Activated CD4-positive, alpha-beta memory T cell treated with anti-CD3 and anti-CD28 coated beads for 36 hours (primary cell): ENCODE results near the gene POLR1D. TPM values are rescaled to one million over a fixed set of nuclear protein-coding genes. Genes with fewer than 3 reads are reported as not detected.
A peak's percentile ranks its signal among the peaks of the same experiment; 100 is the strongest.

Source experiments
- CTCF ChIA-PET: fragments of 350-600 bp; sonication (Branson Sonifier 250); formaldehyde crosslinking; loops from one replicate; lab custom pipeline; 2021; ENCODE audit warnings: antibody characterized with exemption, inconsistent platforms; lab: Charles Lee
- POLR2A ChIA-PET: fragments of 350-600 bp; sonication (Branson Sonifier 250); formaldehyde crosslinking; loops from one replicate; lab custom pipeline; 2021; ENCODE audit warnings: antibody characterized with exemption; lab: Charles Lee
- DNase-seq: peaks from one replicate; pipeline ENCODE4 v3.0.0-alpha.2; 2020
- H3K27ac Mint-ChIP-seq: one replicate; pipeline ENCODE4 v1.8.0; 2021; ENCODE audit warnings: mixed read lengths
- H3K27me3 Mint-ChIP-seq: one replicate; pipeline ENCODE4 v1.8.0; 2021; ENCODE audit warnings: mixed read lengths
- H3K36me3 Mint-ChIP-seq: one replicate; pipeline ENCODE4 v1.8.0; 2021; ENCODE audit warnings: mixed read lengths
- H3K4me1 Mint-ChIP-seq: one replicate; pipeline ENCODE4 v1.8.0; 2021; ENCODE audit warnings: low read depth, mixed read lengths
- H3K4me3 Mint-ChIP-seq: one replicate; pipeline ENCODE4 v1.8.0; 2021; ENCODE audit warnings: mild to moderate bottlenecking, mixed read lengths
- H3K9me3 Mint-ChIP-seq: one replicate; pipeline ENCODE4 v1.8.0; 2021; ENCODE audit warnings: mixed read lengths
- intact Hi-C: fragments of 100-400 bp; cut with micrococcal nuclease; formaldehyde crosslinking; loops from one replicate; pipeline ENCODE4 v1.15.1; 2023
- total RNA-seq, 2 experiments: library from RNA; stranded (reverse); gene quantifications; one replicate each; pipeline ENCODE4 v1.2.3, GENCODE V29; 2021

Gene POLR1D
- total RNA-seq, 2 experiments from 2014 or later: 114 to 118 TPM

DNA sequence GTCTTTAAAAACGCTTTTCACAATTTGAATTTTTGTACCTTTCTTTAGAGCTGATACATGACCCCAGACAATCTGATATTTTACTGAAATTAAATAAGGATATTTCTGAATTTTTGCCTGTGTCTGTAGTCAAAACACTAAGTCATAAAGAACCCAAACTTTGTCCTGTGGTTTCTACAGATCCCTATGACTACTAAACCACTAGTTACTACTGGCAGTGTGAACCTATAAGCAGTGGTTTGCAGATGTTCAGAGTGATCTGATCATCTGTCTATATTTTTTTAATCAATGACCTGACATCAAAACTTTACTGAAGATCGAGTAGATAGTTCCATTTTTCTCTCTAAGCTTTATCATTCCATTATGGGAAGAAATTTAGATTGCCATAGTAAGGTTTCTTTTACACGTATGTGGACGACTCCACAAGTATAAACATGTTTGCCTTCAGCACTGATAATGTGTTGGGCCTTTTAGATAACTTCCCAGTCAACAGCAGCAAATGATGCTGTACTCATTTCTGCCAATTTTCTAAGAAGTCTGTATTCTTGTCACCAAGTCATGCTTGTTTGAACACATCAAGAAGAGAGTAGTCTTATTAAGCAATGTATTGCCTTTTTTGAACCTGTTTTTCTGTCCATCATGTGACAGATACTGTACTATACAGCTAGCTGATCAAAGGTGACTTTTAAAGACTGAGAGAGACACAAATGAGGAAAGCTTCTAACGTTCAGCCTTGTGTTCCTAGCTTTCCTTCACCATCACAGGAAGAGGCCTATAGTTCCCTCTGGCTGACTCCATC lies 21.8 kb downstream of the POLR1D start:
- no peak for DNase-seq
- ChIA-PET POLR2A (no interaction called here), CTCF (no interaction called here)
- Mint-ChIP-seq H3K9me3 (no peaks in the 10 kb centered on the region), H3K27me3 (no peaks in the 10 kb centered on the region), H3K4me1 (peaks cover 29% of the 10 kb centered on the region), H3K36me3 (peaks cover 21% of the 10 kb centered on the region), H3K4me3 (no peak overlapping the region), H3K27ac (no peak overlapping the region)
- intact Hi-C loops: no loop called here

- ChIA-PET CTCF (no interaction called here), POLR2A (no interaction called here)
- no peaks in the 10 kb centered on the region for H3K27me3 Mint-ChIP-seq
- peaks cover 26% of the 10 kb centered on the region for H3K36me3 Mint-ChIP-seq
- peak overlapping the region; percentile 16 for H3K27ac Mint-ChIP-seq
- no peak overlapping the region for H3K4me3 Mint-ChIP-seq
- peaks cover 27% of the 10 kb centered on the region for H3K4me1 Mint-ChIP-seq
- no peak for DNase-seq
- intact Hi-C loops: no loop called here
- H3K9me3 Mint-ChIP-seq: peaks cover 5% of the 10 kb centered on the region
Measured at GRCh38 chr13:27644302-27644701, 22.6 kb downstream of the POLR1D start.

GRCh38 chr13:27650312-27650711 lies 28.6 kb downstream of the POLR1D start:
- peaks cover 50% of the 10 kb centered on the region for H3K36me3 Mint-ChIP-seq
- peaks cover 15% of the 10 kb centered on the region for H3K9me3 Mint-ChIP-seq
- H3K27ac Mint-ChIP-seq: no peak overlapping the region
- peaks cover 2% of the 10 kb centered on the region for H3K4me1 Mint-ChIP-seq
- CTCF ChIA-PET: no interaction called here
- H3K27me3 Mint-ChIP-seq: no peaks in the 10 kb centered on the region
- DNase-seq: no peak
- H3K4me3 Mint-ChIP-seq: no peak overlapping the region
- POLR2A ChIA-PET: no interaction called here
- intact Hi-C loops: no loop called here

GRCh38 chr13:27654059-27654458 lies 32.4 kb downstream of the POLR1D start:
- Mint-ChIP-seq H3K4me1 (no peaks in the 10 kb centered on the region), H3K4me3 (no peak overlapping the region), H3K36me3 (peaks cover 36% of the 10 kb centered on the region), H3K27me3 (no peaks in the 10 kb centered on the region), H3K9me3 (peaks cover 11% of the 10 kb centered on the region), H3K27ac (no peak overlapping the region)
- POLR2A ChIA-PET: interaction anchor here (0.5 to 0.8 kb wide), 2 partner anchors 9 to 19 kb away, joined by 3 read pairs; no protein-coding TSS in a partner anchor
- CTCF ChIA-PET: no interaction called here
- intact Hi-C loops: no loop called here
- DNase-seq: no peak

- CTCF ChIA-PET: no interaction called here
Measured at GRCh38 chr13:27654816-27655215, 33.1 kb downstream of the POLR1D start.

GRCh38 chr13:27657724-27658123 lies 36.0 kb downstream of the POLR1D start:
- Mint-ChIP-seq H3K27me3 (no peaks in the 10 kb centered on the region), H3K4me1 (no peaks in the 10 kb centered on the region), H3K27ac (no peak overlapping the region), H3K36me3 (peaks cover 16% of the 10 kb centered on the region), H3K4me3 (no peak overlapping the region), H3K9me3 (no peaks in the 10 kb centered on the region)
- intact Hi-C loops: no loop called here
- ChIA-PET POLR2A (no interaction called here), CTCF (no interaction called here)
- no peak for DNase-seq

More at GRCh38 chr13:27654816-27655215, 33.1 kb downstream of the POLR1D start:
- Mint-ChIP-seq H3K36me3 (peaks cover 31% of the 10 kb centered on the region), H3K9me3 (peaks cover 7% of the 10 kb centered on the region), H3K4me3 (no peak overlapping the region), H3K27me3 (no peaks in the 10 kb centered on the region), H3K4me1 (no peaks in the 10 kb centered on the region), H3K27ac (no peak overlapping the region)
- POLR2A ChIA-PET: interaction anchor here (0.5 kb wide), 1 partner anchor 18 kb away, joined by 3 read pairs; no protein-coding TSS in a partner anchor
- no peak for DNase-seq
- intact Hi-C loops: no loop called here

- no peak overlapping the region for H3K4me3 Mint-ChIP-seq
- H3K4me1 Mint-ChIP-seq: no peaks in the 10 kb centered on the region
- ChIA-PET POLR2A (no interaction called here), CTCF (no interaction called here)
- H3K27ac Mint-ChIP-seq: no peak overlapping the region
- no peaks in the 10 kb centered on the region for H3K9me3 Mint-ChIP-seq
- DNase-seq: no peak
- peaks cover 12% of the 10 kb centered on the region for H3K36me3 Mint-ChIP-seq
- H3K27me3 Mint-ChIP-seq: no peaks in the 10 kb centered on the region
- intact Hi-C loops: no loop called here
Measured at GRCh38 chr13:27658546-27658945, 36.9 kb downstream of the POLR1D start.

DNA sequence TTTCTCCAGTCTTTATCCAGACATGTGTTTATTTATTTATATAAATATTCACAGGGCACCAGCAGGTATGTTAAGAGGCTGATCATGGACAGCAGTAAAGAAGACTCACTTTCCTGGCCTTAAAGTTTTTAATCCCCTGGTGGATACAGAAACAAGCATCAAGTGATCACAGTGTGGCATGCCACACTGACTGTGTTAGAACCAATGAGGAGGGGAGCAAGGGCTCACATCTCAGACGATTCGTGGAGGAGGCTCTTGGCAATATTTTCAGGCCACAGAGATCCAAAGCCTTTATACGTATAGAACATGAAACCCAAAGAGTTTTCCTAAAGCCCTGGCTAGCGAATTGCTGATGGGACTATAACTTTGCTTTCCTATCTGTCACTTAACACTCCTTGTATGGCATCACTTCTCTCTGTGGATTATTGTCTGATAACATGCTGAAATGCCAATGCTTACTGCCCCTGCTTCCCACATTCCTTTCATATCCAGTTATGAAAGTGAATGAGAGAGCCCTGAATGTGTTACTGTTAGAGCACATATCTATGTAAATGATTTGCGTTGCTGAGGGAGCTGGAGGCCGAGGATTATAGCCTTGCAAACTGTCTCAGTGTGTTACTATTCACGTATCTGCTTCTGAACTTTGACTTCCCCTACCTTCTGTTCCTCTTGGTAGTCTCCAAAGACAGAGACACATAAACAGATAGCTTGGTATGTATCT lies 37.6 kb downstream of the POLR1D start:
- ChIA-PET POLR2A (no interaction called here), CTCF (no interaction called here)
- H3K27me3 Mint-ChIP-seq: no peaks in the 10 kb centered on the region
- intact Hi-C loops: no loop called here
- H3K9me3 Mint-ChIP-seq: no peaks in the 10 kb centered on the region
- no peak overlapping the region for H3K27ac Mint-ChIP-seq
- DNase-seq: no peak
- H3K4me3 Mint-ChIP-seq: no peak overlapping the region
- H3K4me1 Mint-ChIP-seq: no peaks in the 10 kb centered on the region
- H3K36me3 Mint-ChIP-seq: peaks cover 10% of the 10 kb centered on the region

DNA sequence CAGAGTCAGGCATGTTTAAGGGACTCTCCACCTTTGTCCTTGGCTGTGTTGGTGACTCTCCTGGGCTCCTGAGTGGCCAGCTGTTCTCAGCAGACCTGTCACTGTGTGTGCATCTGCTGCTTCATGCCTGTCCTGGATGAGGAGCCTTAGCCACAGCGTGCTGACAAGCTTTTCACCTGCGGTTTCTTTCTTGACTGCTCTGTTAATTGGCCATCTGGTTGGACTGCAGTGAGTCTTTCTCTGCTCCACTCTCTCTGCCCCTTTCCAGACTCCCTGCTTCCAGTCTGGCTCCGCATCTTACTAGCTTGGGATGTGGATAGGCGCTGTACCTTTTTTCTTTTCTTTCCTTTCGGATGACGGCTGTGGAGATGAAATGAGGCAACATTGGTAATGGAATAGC lies 38.8 kb downstream of the POLR1D start:
- no peaks in the 10 kb centered on the region for H3K4me1 Mint-ChIP-seq
- H3K9me3 Mint-ChIP-seq: no peaks in the 10 kb centered on the region
- no peaks in the 10 kb centered on the region for H3K27me3 Mint-ChIP-seq
- no peak for DNase-seq
- ChIA-PET CTCF (no interaction called here), POLR2A (no interaction called here)
- no peak overlapping the region for H3K4me3 Mint-ChIP-seq
- intact Hi-C loops: no loop called here
- H3K36me3 Mint-ChIP-seq: peaks cover 14% of the 10 kb centered on the region
- H3K27ac Mint-ChIP-seq: no peak overlapping the region

- Mint-ChIP-seq H3K27ac (no peak overlapping the region), H3K9me3 (no peaks in the 10 kb centered on the region), H3K36me3 (peaks cover 16% of the 10 kb centered on the region), H3K4me1 (no peaks in the 10 kb centered on the region), H3K27me3 (no peaks in the 10 kb centered on the region), H3K4me3 (no peak overlapping the region)
- intact Hi-C loops: no loop called here
- DNase-seq: no peak
- ChIA-PET CTCF (no interaction called here), POLR2A (no interaction called here)
Measured at GRCh38 chr13:27661017-27661416, 39.3 kb downstream of the POLR1D start.

DNA sequence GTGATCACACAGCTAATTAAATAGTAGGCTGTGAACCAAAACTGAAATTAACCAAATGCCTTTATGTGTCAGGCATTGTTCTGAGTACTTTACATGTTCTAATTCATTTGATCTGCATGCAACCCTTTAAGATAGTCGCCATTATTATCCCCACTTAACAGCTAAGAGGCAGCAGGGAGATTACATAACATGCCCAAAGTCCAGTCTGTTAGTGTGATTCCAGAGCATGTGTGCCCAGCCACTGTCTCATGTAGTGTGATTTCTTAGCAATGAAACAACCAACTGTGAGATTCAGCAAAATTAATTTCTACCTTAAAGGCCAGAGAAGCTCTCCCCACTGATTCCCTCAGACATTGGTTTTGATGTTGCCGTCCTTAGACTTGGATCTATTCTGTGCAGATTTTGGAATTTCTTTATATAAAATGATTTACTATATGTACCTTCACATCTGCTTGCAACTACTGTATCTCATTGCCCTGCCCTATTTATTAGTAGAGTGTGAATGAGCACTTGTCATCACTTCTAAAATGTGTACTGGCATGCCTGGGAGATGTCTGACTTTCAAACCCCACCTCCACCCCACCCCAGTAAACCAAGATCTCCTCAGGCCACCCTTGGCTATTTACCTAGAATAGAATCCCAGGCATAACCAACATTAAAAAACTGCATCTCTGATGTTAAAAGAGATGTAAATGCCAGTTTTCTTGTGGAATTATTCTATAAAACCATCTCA lies 41.2 kb downstream of the POLR1D start:
- H3K4me1 Mint-ChIP-seq: no peaks in the 10 kb centered on the region
- no peak overlapping the region for H3K4me3 Mint-ChIP-seq
- ChIA-PET POLR2A (interaction anchor here (0.6 kb wide), 1 partner anchor 9 kb away, joined by 3 read pairs; no protein-coding TSS in a partner anchor), CTCF (no interaction called here)
- intact Hi-C loops: no loop called here
- no peak overlapping the region for H3K27ac Mint-ChIP-seq
- H3K27me3 Mint-ChIP-seq: no peaks in the 10 kb centered on the region
- H3K9me3 Mint-ChIP-seq: no peaks in the 10 kb centered on the region
- no peak for DNase-seq
- peaks cover 19% of the 10 kb centered on the region for H3K36me3 Mint-ChIP-seq

GRCh38 chr13:27663947-27664346 lies 42.3 kb downstream of the POLR1D start:
- no peaks in the 10 kb centered on the region for H3K4me1 Mint-ChIP-seq
- no peak overlapping the region for H3K4me3 Mint-ChIP-seq
- ChIA-PET POLR2A (no interaction called here), CTCF (no interaction called here)
- no peaks in the 10 kb centered on the region for H3K27me3 Mint-ChIP-seq
- peaks cover 19% of the 10 kb centered on the region for H3K36me3 Mint-ChIP-seq
- DNase-seq: no peak
- no peaks in the 10 kb centered on the region for H3K9me3 Mint-ChIP-seq
- intact Hi-C loops: no loop called here
- H3K27ac Mint-ChIP-seq: no peak overlapping the region
